Activated CD8-positive, alpha-beta T cell treated with anti-CD3 and anti-CD28 coated beads, Interleukin-2, amount 10 ng/mL, durations not matched to agents 7 days and 5 days (primary cell): ENCODE data around the gene CMC2. TPM values are rescaled to one million over a fixed set of nuclear protein-coding genes. Genes with fewer than 3 reads are reported as not detected.
A peak's percentile ranks its signal among the peaks of the same experiment; 100 is the strongest.

Source experiments
- ATAC-seq: fragments of 150-1000 bp; cut with Tn5 transposase; one replicate; pipeline ENCODE4 v1.10.0; 2021; ENCODE audit warnings: moderate library complexity
- CTCF ChIA-PET: fragments of 350-600 bp; sonication (Branson Sonifier 250); formaldehyde crosslinking; loops from one replicate; lab custom pipeline; 2021; ENCODE audit warnings: antibody characterized with exemption; lab: Charles Lee
- POLR2A ChIA-PET: fragments of 350-600 bp; sonication (Branson Sonifier 250); formaldehyde crosslinking; loops from one replicate; lab custom pipeline; 2021; ENCODE audit warnings: antibody characterized with exemption; lab: Charles Lee
- DNase-seq: peaks from one replicate; pipeline ENCODE4 v3.0.0-alpha.2; 2020
- H3K27ac Mint-ChIP-seq: one replicate; pipeline ENCODE4 v1.8.0; 2021; ENCODE audit warnings: mild to moderate bottlenecking, mixed read lengths
- H3K27me3 Mint-ChIP-seq: one replicate; pipeline ENCODE4 v1.8.0; 2021; ENCODE audit warnings: low read depth, mixed read lengths
- H3K36me3 Mint-ChIP-seq: one replicate; pipeline ENCODE4 v1.8.0; 2021; ENCODE audit warnings: low read depth, mixed read lengths
- H3K4me1 Mint-ChIP-seq: one replicate; pipeline ENCODE4 v1.8.0; 2021; ENCODE audit warnings: low read depth, mixed read lengths
- H3K4me3 Mint-ChIP-seq: one replicate; pipeline ENCODE4 v1.8.0; 2021; ENCODE audit warnings: mild to moderate bottlenecking, mixed read lengths
- H3K9me3 Mint-ChIP-seq: one replicate; pipeline ENCODE4 v1.8.0; 2022; ENCODE audit warnings: mixed read lengths; ENCODE audit not compliant: insufficient read depth
- total RNA-seq, 2 experiments: library from RNA; stranded (reverse); gene quantifications; one replicate each; pipeline ENCODE4 v1.2.3, GENCODE V29; 2021

CMC2 gene
- total RNA-seq, 2 experiments from 2014 or later, result 95.9 to 108 TPM

GRCh38 chr16:80973991-80974390, 32.7 kb downstream of the CMC2 start:
- Mint-ChIP-seq H3K4me3 (no peak overlapping the region), H3K36me3 (peaks cover 28% of the 10 kb centered on the region), H3K4me1 (no peaks in the 10 kb centered on the region), H3K9me3 (no peaks in the 10 kb centered on the region), H3K27ac (no peak overlapping the region), H3K27me3 (no peaks in the 10 kb centered on the region)
- DNase-seq (no peak), ATAC-seq (no peak)
- ChIA-PET CTCF (interaction anchor here (0.8 to 1.7 kb wide), 9 partner anchors 8 to 62 kb away, joined by 3 to 8 read pairs (median 4); partner anchors contain the start of gene ATMIN), POLR2A (no interaction called here)

- ATAC-seq (no peak), DNase-seq (no peak)
- no peaks in the 10 kb centered on the region for H3K9me3 Mint-ChIP-seq
- no peaks in the 10 kb centered on the region for H3K27me3 Mint-ChIP-seq
- no peak overlapping the region for H3K27ac Mint-ChIP-seq
- H3K4me1 Mint-ChIP-seq, result no peaks in the 10 kb centered on the region
- H3K4me3 Mint-ChIP-seq, result no peak overlapping the region
- ChIA-PET POLR2A (no interaction called here), CTCF (interaction anchor here (1.0 kb wide), 1 partner anchor 32 kb away, joined by 3 read pairs; no protein-coding TSS in a partner anchor)
- peaks cover 30% of the 10 kb centered on the region for H3K36me3 Mint-ChIP-seq
These were observed 34.1 kb downstream of the CMC2 start for GRCh38 chr16:80972611-80973010.

GRCh38 chr16:80971819-80972218, 34.9 kb downstream of the CMC2 start:
- ATAC-seq, result peak; percentile 19
- ChIA-PET CTCF (interaction anchor here (1.0 kb wide), 1 partner anchor 33 kb away, joined by 3 read pairs; no protein-coding TSS in a partner anchor), POLR2A (no interaction called here)
- Mint-ChIP-seq H3K9me3 (no peaks in the 10 kb centered on the region), H3K4me3 (no peak overlapping the region), H3K27me3 (no peaks in the 10 kb centered on the region), H3K27ac (no peak overlapping the region), H3K36me3 (peaks cover 28% of the 10 kb centered on the region), H3K4me1 (no peaks in the 10 kb centered on the region)
- no peak for DNase-seq

GRCh38 chr16:80969114-80969484, 37.6 kb downstream of the CMC2 start:
- CTCF ChIA-PET, result no interaction called here
- Mint-ChIP-seq H3K4me1 (no peaks in the 10 kb centered on the region), H3K4me3 (no peak overlapping the region), H3K9me3 (no peaks in the 10 kb centered on the region), H3K36me3 (peaks cover 11% of the 10 kb centered on the region), H3K27ac (no peak overlapping the region), H3K27me3 (no peaks in the 10 kb centered on the region)
- ATAC-seq (no peak), DNase-seq (no peak)
- POLR2A ChIA-PET, result no interaction called here

GRCh38 chr16:80968386-80969113, 38.1 kb downstream of the CMC2 start:
- Mint-ChIP-seq H3K27ac (no peak overlapping the region), H3K9me3 (no peaks in the 10 kb centered on the region), H3K36me3 (peaks cover 9% of the 10 kb centered on the region), H3K27me3 (no peaks in the 10 kb centered on the region), H3K4me3 (no peak overlapping the region), H3K4me1 (no peaks in the 10 kb centered on the region)
- CTCF ChIA-PET, result no interaction called here
- ATAC-seq, result no peak
- POLR2A ChIA-PET, result no interaction called here
- DNase-seq, result no peak

- Mint-ChIP-seq H3K27ac (no peak overlapping the region), H3K4me3 (no peak overlapping the region), H3K9me3 (no peaks in the 10 kb centered on the region), H3K36me3 (peaks cover 9% of the 10 kb centered on the region), H3K27me3 (no peaks in the 10 kb centered on the region), H3K4me1 (no peaks in the 10 kb centered on the region)
- DNase-seq, result no peak
- ATAC-seq, result no peak
- ChIA-PET POLR2A (no interaction called here), CTCF (interaction anchor here (1.3 to 2.6 kb wide), 3 partner anchors 8 to 38 kb away, joined by 4 to 7 read pairs (median 4); no protein-coding TSS in a partner anchor)
These were observed 40.1 kb downstream of the CMC2 start for GRCh38 chr16:80966617-80967016.

GRCh38 chr16:80964351-80964750, 42.3 kb downstream of the CMC2 start:
- ChIA-PET POLR2A (no interaction called here), CTCF (no interaction called here)
- H3K36me3 Mint-ChIP-seq, result peaks cover 5% of the 10 kb centered on the region
- no peaks in the 10 kb centered on the region for H3K4me1 Mint-ChIP-seq
- no peak overlapping the region for H3K27ac Mint-ChIP-seq
- DNase-seq, result no peak
- H3K4me3 Mint-ChIP-seq, result no peak overlapping the region
- H3K9me3 Mint-ChIP-seq, result peaks cover 9% of the 10 kb centered on the region
- H3K27me3 Mint-ChIP-seq, result no peaks in the 10 kb centered on the region
- ATAC-seq, result no peak

GRCh38 chr16:80962879-80963278, 43.8 kb downstream of the CMC2 start:
- ChIA-PET CTCF (no interaction called here), POLR2A (no interaction called here)
- no peak for DNase-seq
- peaks cover 21% of the 10 kb centered on the region for H3K9me3 Mint-ChIP-seq
- H3K27me3 Mint-ChIP-seq, result no peaks in the 10 kb centered on the region
- no peaks in the 10 kb centered on the region for H3K4me1 Mint-ChIP-seq
- no peak for ATAC-seq
- H3K27ac Mint-ChIP-seq, result no peak overlapping the region
- H3K36me3 Mint-ChIP-seq, result peaks cover 5% of the 10 kb centered on the region
- no peak overlapping the region for H3K4me3 Mint-ChIP-seq

GRCh38 chr16:80958284-80958683, 48.4 kb downstream of the CMC2 start:
- Mint-ChIP-seq H3K36me3 (peaks cover 7% of the 10 kb centered on the region), H3K9me3 (peaks cover 33% of the 10 kb centered on the region), H3K27me3 (no peaks in the 10 kb centered on the region), H3K27ac (no peak overlapping the region), H3K4me1 (no peaks in the 10 kb centered on the region), H3K4me3 (no peak overlapping the region)
- no peak for DNase-seq
- no peak for ATAC-seq
- CTCF ChIA-PET, result no interaction called here
- POLR2A ChIA-PET, result no interaction called here

- Mint-ChIP-seq H3K27me3 (no peaks in the 10 kb centered on the region), H3K27ac (no peak overlapping the region), H3K4me3 (no peak overlapping the region), H3K36me3 (peaks cover 7% of the 10 kb centered on the region), H3K9me3 (peaks cover 30% of the 10 kb centered on the region), H3K4me1 (no peaks in the 10 kb centered on the region)
- CTCF ChIA-PET, result no interaction called here
- ATAC-seq (no peak), DNase-seq (no peak)
- POLR2A ChIA-PET, result no interaction called here
These were observed 51.7 kb downstream of the CMC2 start for GRCh38 chr16:80954985-80955384.

- peak; percentile 26 for DNase-seq
- no peak for ATAC-seq
These were observed 57.7 kb downstream of the CMC2 start for GRCh38 chr16:80948886-80949493.

More at GRCh38 chr16:80948886-80949493, 57.7 kb downstream of the CMC2 start:
- Mint-ChIP-seq H3K27me3 (no peaks in the 10 kb centered on the region), H3K36me3 (no peaks in the 10 kb centered on the region), H3K9me3 (no peaks in the 10 kb centered on the region), H3K4me1 (no peaks in the 10 kb centered on the region), H3K4me3 (no peak overlapping the region), H3K27ac (no peak overlapping the region)
- ChIA-PET POLR2A (no interaction called here), CTCF (interaction anchor here (0.8 to 1.1 kb wide), 2 partner anchors 10 kb away, joined by 3 to 4 read pairs; no protein-coding TSS in a partner anchor)
